SK-N-SH (cell line): ENCODE measurements around the gene CETP. TPM values are rescaled to one million over a fixed set of nuclear protein-coding genes. Genes with fewer than 3 reads are reported as not detected.

Source experiments
- CTCF ChIA-PET: fragments of 300-600, 350-600 bp; formaldehyde crosslinking; extraction: SDS; loops from one replicate; lab custom pipeline; 2021; lab: Yijun Ruan, JAX
- POLR2A ChIA-PET: fragments of 350-600 bp; sonication (Branson Sonifier 250); formaldehyde crosslinking; extraction: SDS; loops from one replicate; lab custom pipeline; 2020; ENCODE audit warnings: antibody characterized with exemption, inconsistent platforms; lab: Yijun Ruan, JAX
- DNase-seq: peaks from one replicate; pipeline ENCODE4 v3.0.0; 2012
- H2AFZ ChIP-seq: fragments of 200-600 bp; sonication (generic); 2 replicates; pipeline ENCODE4 v1.8.1; 2016; ENCODE audit warnings: antibody characterized with exemption, mild to moderate bottlenecking, low read depth
- H3F3A ChIP-seq: fragments of 200-600 bp; sonication (generic); replicated peaks from 2 replicates; pipeline ENCODE3; 2016; ENCODE audit warnings: antibody characterized with exemption, mild to moderate bottlenecking; ENCODE audit not compliant: insufficient read depth
- H3K27ac ChIP-seq, 2 experiments: fragments of 200-500 bp in 1 of 2; fragments of 200-600 bp in 1 of 2; sonication (Bioruptor generic) in 1 of 2; sonication (generic), shearing (Covaris generic) in 1 of 2; 2 replicates each; pipeline versions ENCODE4 v1.5.1 to v1.6.1; 2014 to 2016; ENCODE audit warnings: low read depth in 2 of 2, inconsistent platforms in 1 of 2, low read length in 1 of 2, mild to moderate bottlenecking in 1 of 2, mixed read lengths in 1 of 2
- H3K27me3 ChIP-seq: fragments of 200-600 bp; sonication (generic), shearing (Covaris generic); 2 replicates; pipeline ENCODE4 v1.6.1; 2016; ENCODE audit warnings: mixed run types; ENCODE audit not compliant: insufficient read depth
- H3K36me3 ChIP-seq, 2 experiments: fragments of 200-500 bp in 1 of 2; fragments of 200-600 bp in 1 of 2; sonication (Bioruptor generic) in 1 of 2; sonication (generic) in 1 of 2; replicated peaks in 1 of 2; 2 replicates each; pipeline versions ENCODE3 to v1.5.1; 2014 to 2016; ENCODE audit warnings: low read length in 1 of 2, mild to moderate bottlenecking in 1 of 2; ENCODE audit not compliant: insufficient read depth in 2 of 2, control insufficient read depth in 1 of 2
- H3K4me1 ChIP-seq, 2 experiments: fragments of 200-500 bp in 1 of 2; fragments of 200-600 bp in 1 of 2; sonication (Bioruptor generic) in 1 of 2; sonication (generic), shearing (Covaris generic) in 1 of 2; 2 replicates each; pipeline versions ENCODE4 v1.5.1 to v1.6.1; 2014 to 2016; ENCODE audit warnings: low read depth in 1 of 2, low read length in 1 of 2, mixed run types in 1 of 2; ENCODE audit not compliant: insufficient read depth in 2 of 2, control insufficient read depth in 1 of 2
- H3K4me2 ChIP-seq: fragments of 200-600 bp; sonication (generic), shearing (Covaris generic); 2 replicates; pipeline ENCODE4 v1.6.1; 2017; ENCODE audit warnings: mixed run types
- H3K4me3 ChIP-seq, 2 experiments: fragments of 200-500 bp in 1 of 2; fragments of 200-600 bp in 1 of 2; sonication (Bioruptor generic) in 1 of 2; sonication (generic), shearing (Covaris generic) in 1 of 2; 2 replicates each; pipeline versions ENCODE4 v1.5.1 to v1.8.1; 2014 to 2016; ENCODE audit warnings: low read depth in 2 of 2, inconsistent platforms in 1 of 2, low read length in 1 of 2, mild to moderate bottlenecking in 1 of 2, mixed read lengths in 1 of 2, moderate library complexity in 1 of 2
- H3K79me2 ChIP-seq: fragments of 200-600 bp; sonication (generic); 2 replicates; pipeline ENCODE4 v1.8.1; 2017; ENCODE audit warnings: mild to moderate bottlenecking; ENCODE audit not compliant: insufficient read depth
- H3K9ac ChIP-seq: fragments of 200-600 bp; sonication (generic); 2 replicates; pipeline ENCODE4 v1.6.1; 2017; ENCODE audit warnings: mixed run types
- H3K9me2 ChIP-seq: fragments of 200-600 bp; sonication (generic); 2 replicates; pipeline ENCODE4 v1.6.1; 2017; ENCODE audit warnings: mixed run types
- H3K9me3 ChIP-seq: fragments of 200-600 bp; sonication (generic); 2 replicates; pipeline ENCODE4 v1.6.1; 2017; ENCODE audit warnings: mixed run types, mild to moderate bottlenecking, moderate library complexity
- H4K20me1 ChIP-seq: fragments of 200-600 bp; sonication (generic); 2 replicates; pipeline ENCODE4 v1.6.1; 2017; ENCODE audit warnings: mild to moderate bottlenecking, mixed run types; ENCODE audit not compliant: insufficient read depth
- FOXJ3 ChIP-seq: sonication (generic); formaldehyde crosslinking; IDR thresholded peaks from 2 replicates; pipeline ENCODE4 v1.5.1; 2020; ENCODE audit warnings: mild to moderate bottlenecking, missing genetic modification reagents
- JUND ChIP-seq: IDR thresholded peaks from 2 replicates; pipeline ENCODE4 v1.4.0; 2012
- MXI1 ChIP-seq: IDR thresholded peaks from 2 replicates; pipeline ENCODE4 v1.6.1; 2012; ENCODE audit warnings: mild to moderate bottlenecking, low read depth, low read length, improper control_type of control experiment
- POLR2AphosphoS5 ChIP-seq: IDR thresholded peaks from 2 replicates; pipeline ENCODE4 v1.6.1; 2012; ENCODE audit warnings: low read depth, low read length
- RCOR1 ChIP-seq: fragments of 150-350 bp; IDR thresholded peaks from 2 replicates; pipeline ENCODE4 v1.6.1; 2017; ENCODE audit warnings: antibody characterized with exemption, low read length
- RXRA ChIP-seq: IDR thresholded peaks from 2 replicates; pipeline ENCODE4 v1.4.0; 2012; ENCODE audit warnings: low read depth, mild to moderate bottlenecking, borderline replicate concordance
- SMC3 ChIP-seq: IDR thresholded peaks from 2 replicates; pipeline ENCODE4 v1.6.1; 2012; ENCODE audit warnings: low read depth, low read length, improper control_type of control experiment
- WGBS: methylation state at CpG from one replicate; pipeline ENCODE4 v1.1.6; 2017; ENCODE audit warnings: low lambda C conversion rate; 5-methylcytosine and 5-hydroxymethylcytosine counted together
- polyA plus RNA-seq, 3 experiments: library from polyadenylated mRNA; depleted of rRNA; stranded (reverse); fragments of >200 nt; gene quantifications; 2 replicates each; pipeline ENCODE4 v1.2.3, GENCODE V29; 2012
- TF ChIP-seq, protein P1 (sequence below): IDR thresholded peaks from 2 replicates; pipeline ENCODE4; 2012
- TF ChIP-seq, protein P2 (sequence below): fragments of 150-350 bp; IDR thresholded peaks from 2 replicates; pipeline ENCODE4 v1.6.1; 2017; ENCODE audit warnings: antibody characterized with exemption, low read length, low read depth, borderline replicate concordance

The CETP gene
- polyA plus RNA-seq, 1 of the 3 experiments (the other 2 are of a cell fraction) = not detected

DNA sequence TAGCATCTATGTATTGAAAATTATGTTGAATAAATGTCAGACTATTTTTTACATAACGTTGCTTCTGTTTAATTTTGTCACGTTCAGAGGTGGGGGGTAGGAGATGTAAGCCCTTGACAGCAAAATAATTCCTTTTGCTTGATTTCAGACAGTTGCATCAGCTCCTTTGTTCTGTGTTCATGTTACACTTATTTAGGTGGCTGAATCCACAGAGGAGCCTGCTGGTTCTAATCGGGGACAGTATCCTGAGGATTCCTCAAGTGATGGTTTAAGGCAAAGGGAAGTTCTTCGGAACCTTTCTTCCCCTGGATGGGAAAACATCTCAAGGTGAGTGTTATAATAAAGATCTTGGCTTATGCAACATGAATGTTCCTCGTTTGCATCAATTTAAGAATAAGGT, 25.3 kb upstream of the CETP start:
- Histone ChIP-seq H3K4me1 (peaks cover 14 to 21% of the 10 kb centered on the region in 2 experiments; a peak in 3 of 4 replicates), H3K27me3 (no peaks in the 10 kb centered on the region), H3K9me3 (no peaks in the 10 kb centered on the region), H3F3A (peaks cover 14% of the 10 kb centered on the region), H3K36me3 (peaks cover 63% of the 10 kb centered on the region in 2 experiments), H3K27ac (no peak overlapping the region), H3K4me3 (no peak overlapping the region), H2AFZ (no peak overlapping the region), H4K20me1 (peaks cover 78% of the 10 kb centered on the region), H3K9me2 (no peaks in the 10 kb centered on the region), H3K4me2 (no peak overlapping the region; the same call in 1 of the 2 replicates), H3K79me2 (peaks cover 85% of the 10 kb centered on the region), H3K9ac (no peak overlapping the region)
- ChIA-PET POLR2A (interaction anchor here (0.7 to 1.4 kb wide), 2 partner anchors 53 to 62 kb away, joined by 3 to 4 read pairs; partner anchors contain the start of gene NLRC5), CTCF (interaction anchor here (0.8 to 2.2 kb wide), 4 partner anchors 62 to 143 kb away, joined by 3 to 6 read pairs (median 4); no protein-coding TSS in a partner anchor)
- DNase-seq = no peak
- WGBS = 90% methylated on average over 5 of the region's 5 CpGs
- no peak for TF ChIP-seq JUND
- TF ChIP-seq MXI1 = no peak

DNA sequence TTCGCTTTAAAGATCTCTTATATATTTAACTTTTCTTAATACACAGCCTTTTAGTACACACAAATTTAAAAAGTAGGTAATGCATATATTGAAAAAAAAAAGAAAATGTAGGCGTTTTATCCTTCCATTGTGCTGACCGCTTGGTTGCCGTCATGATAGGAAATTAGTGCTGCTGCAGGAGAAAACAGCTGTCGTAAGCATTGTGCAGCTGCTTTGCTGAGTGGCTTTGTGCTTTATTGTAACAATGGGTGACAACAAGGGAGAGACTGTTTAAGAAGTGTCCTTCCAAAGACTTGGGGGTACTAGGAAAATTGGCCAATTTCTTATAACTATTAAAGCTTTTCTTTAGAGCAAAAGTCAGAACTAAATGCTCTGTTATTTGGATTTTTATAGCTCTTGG, 24.8 kb upstream of the CETP start:
- Histone ChIP-seq H4K20me1 (peaks cover 80% of the 10 kb centered on the region), H3K27ac (no peak overlapping the region), H3K27me3 (no peaks in the 10 kb centered on the region), H2AFZ (no peak overlapping the region), H3F3A (peaks cover 17% of the 10 kb centered on the region), H3K79me2 (peaks cover 85% of the 10 kb centered on the region), H3K4me3 (no peak overlapping the region), H3K9me2 (no peaks in the 10 kb centered on the region)
- no peak for DNase-seq
- CTCF ChIA-PET = interaction anchor here (0.6 to 2.2 kb wide), 6 partner anchors 62 to 281 kb away, joined by 3 to 6 read pairs (median 4); no protein-coding TSS in a partner anchor
- TF ChIP-seq FOXJ3 (CRISPR knock-in tag) (no peak), RXRA (no peak), SMC3 (no peak)
- TF ChIP-seq, protein P1, sequence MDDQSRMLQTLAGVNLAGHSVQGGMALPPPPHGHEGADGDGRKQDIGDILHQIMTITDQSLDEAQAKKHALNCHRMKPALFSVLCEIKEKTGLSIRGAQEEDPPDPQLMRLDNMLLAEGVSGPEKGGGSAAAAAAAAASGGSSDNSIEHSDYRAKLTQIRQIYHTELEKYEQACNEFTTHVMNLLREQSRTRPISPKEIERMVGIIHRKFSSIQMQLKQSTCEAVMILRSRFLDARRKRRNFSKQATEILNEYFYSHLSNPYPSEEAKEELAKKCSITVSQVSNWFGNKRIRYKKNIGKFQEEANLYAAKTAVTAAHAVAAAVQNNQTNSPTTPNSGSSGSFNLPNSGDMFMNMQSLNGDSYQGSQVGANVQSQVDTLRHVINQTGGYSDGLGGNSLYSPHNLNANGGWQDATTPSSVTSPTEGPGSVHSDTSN = no peak
- TF ChIP-seq, all 33 proteins: peak for 0
- peaks cover 14 to 20% of the 10 kb centered on the region in 2 experiments; a peak in 3 of 4 replicates for H3K4me1 ChIP-seq
- no peaks in the 10 kb centered on the region for H3K9me3 ChIP-seq
- POLR2A ChIA-PET = interaction anchor here (0.6 to 1.4 kb wide), 3 partner anchors 52 to 685 kb away, joined by 3 to 5 read pairs (median 4); partner anchors contain the start of gene NLRC5
- H3K4me2 ChIP-seq = no peak overlapping the region
- peaks cover 68% of the 10 kb centered on the region in 2 experiments for H3K36me3 ChIP-seq
- no peak overlapping the region for H3K9ac ChIP-seq
- 95% methylated on average over 5 of the region's 5 CpGs for WGBS

- peaks cover 82 to 84% of the 10 kb centered on the region in 2 experiments for H3K36me3 ChIP-seq
- no peak overlapping the region for H3K9ac ChIP-seq
- H3K27ac ChIP-seq = no peak overlapping the region
- H3K79me2 ChIP-seq = peaks cover 66% of the 10 kb centered on the region
- TF ChIP-seq POLR2AphosphoS5 (no peak), RCOR1 (no peak)
- TF ChIP-seq, protein P2, sequence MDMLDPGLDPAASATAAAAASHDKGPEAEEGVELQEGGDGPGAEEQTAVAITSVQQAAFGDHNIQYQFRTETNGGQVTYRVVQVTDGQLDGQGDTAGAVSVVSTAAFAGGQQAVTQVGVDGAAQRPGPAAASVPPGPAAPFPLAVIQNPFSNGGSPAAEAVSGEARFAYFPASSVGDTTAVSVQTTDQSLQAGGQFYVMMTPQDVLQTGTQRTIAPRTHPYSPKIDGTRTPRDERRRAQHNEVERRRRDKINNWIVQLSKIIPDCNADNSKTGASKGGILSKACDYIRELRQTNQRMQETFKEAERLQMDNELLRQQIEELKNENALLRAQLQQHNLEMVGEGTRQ = no peak
- H3K4me2 ChIP-seq = no peak overlapping the region
- H3F3A ChIP-seq = peaks cover 26% of the 10 kb centered on the region
- ChIA-PET CTCF (interaction anchor here (0.6 to 1.8 kb wide), 4 partner anchors 12 to 78 kb away, joined by 3 to 7 read pairs (median 4); no protein-coding TSS in a partner anchor), POLR2A (interaction anchor here (1.0 kb wide), 1 partner anchor 8 kb away, joined by 3 read pairs; no protein-coding TSS in a partner anchor)
- no peak overlapping the region for H2AFZ ChIP-seq
- no peaks in the 10 kb centered on the region for H3K9me3 ChIP-seq
- peaks cover 12 to 14% of the 10 kb centered on the region in 2 experiments; a peak in 3 of 4 replicates for H3K4me1 ChIP-seq
- H4K20me1 ChIP-seq = peaks cover 81% of the 10 kb centered on the region
- no peak for DNase-seq
- no peak overlapping the region for H3K4me3 ChIP-seq
- H3K9me2 ChIP-seq = no peaks in the 10 kb centered on the region
- 93% methylated on average over 8 of the region's 8 CpGs for WGBS
- H3K27me3 ChIP-seq = no peaks in the 10 kb centered on the region
Observed at GRCh38 chr16:56938664-56939513, 22.9 kb upstream of the CETP start.
